Measurements from ENCODE around the gene MR1. TPM values are rescaled to one million over a fixed set of nuclear protein-coding genes. Genes with fewer than 3 reads are reported as not detected.
A peak's percentile ranks its signal among the peaks of the same experiment; 100 is the strongest.

MR1 gene
- total RNA-seq, 2 experiments from 2014 or later = 19.5 to 21.2 TPM

DNA sequence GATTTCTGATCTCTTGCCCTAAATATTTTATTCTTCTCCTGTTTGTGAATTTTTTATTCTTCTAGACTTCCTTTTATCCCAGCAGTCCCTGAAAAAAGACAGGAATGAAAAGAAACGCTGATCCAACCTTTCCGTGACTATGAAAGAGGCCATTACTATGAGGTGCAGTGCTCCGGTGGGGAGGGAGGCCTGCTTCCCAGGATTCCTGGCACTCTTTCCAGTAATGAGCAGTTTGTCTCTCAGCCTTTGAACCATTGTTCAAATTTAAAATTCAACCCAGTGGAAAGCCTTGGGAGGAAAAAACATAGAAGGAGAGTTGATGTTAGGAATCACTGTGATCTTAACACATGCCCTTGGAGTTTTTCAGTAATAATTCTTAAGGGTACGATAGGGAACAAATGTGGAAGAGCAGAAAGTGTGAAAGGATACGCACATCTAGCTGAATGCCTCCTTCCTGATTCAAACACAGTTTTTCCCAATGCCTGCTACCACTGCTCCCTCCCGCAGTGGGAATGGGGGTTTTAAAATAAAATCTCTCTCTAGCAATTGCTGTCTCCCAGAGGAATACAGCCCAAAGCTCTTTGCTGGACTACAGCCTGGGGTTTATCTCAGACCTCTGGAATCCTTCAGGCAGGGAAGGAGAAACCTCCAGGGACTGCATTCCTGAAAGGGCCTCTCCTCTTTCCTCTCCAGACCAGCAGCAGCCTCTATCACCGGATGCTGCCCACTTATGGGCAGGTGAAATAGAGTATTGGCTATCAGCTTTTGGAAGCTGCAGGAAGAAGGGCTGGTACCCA lies 60.8 kb downstream of the MR1 start:
- no peak overlapping the region for H3K27ac Mint-ChIP-seq
- DNase-seq = no peak
- intact Hi-C loops (cut with micrococcal nuclease) = loop anchor here (5.0 kb wide), 1 partner anchor 522 kb away; no protein-coding TSS in a partner anchor
- H3K4me1 Mint-ChIP-seq (ENCODE audit: low read depth) = peaks cover 52% of the 10 kb centered on the region
- ChIA-PET POLR2A (no interaction called here), CTCF (interaction anchor here (19.3 kb wide), 1 partner anchor 47 kb away, joined by 229 read pairs; no protein-coding TSS in a partner anchor)
- H3K36me3 Mint-ChIP-seq = peaks cover 39% of the 10 kb centered on the region
- H3K9me3 Mint-ChIP-seq = no peaks in the 10 kb centered on the region
- H3K4me3 Mint-ChIP-seq = no peak overlapping the region
- H3K27me3 Mint-ChIP-seq = no peaks in the 10 kb centered on the region

DNA sequence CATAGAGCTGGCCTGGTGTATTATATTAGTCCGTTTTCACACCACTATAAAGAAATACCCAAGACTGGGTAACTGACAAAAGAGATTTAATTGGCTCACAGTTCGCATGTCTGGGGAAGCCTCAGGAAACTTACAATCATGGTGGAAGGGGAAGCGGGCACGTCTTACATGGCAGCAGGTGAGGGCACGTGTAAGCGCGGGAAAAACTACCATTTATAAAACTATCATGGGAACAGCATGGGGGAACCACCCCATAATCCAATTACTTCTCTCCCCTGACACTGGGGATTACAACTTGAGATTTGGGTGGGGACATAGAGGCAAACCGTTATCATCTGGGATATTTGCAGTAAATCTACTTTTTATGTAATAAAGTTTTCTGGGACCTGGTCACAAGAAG lies 61.5 kb downstream of the MR1 start:
- Mint-ChIP-seq H3K27ac (no peak overlapping the region), H3K27me3 (no peaks in the 10 kb centered on the region), H3K9me3 (no peaks in the 10 kb centered on the region), H3K4me1 (ENCODE audit: low read depth) (peaks cover 58% of the 10 kb centered on the region), H3K36me3 (peaks cover 33% of the 10 kb centered on the region), H3K4me3 (no peak overlapping the region)
- ChIA-PET POLR2A (no interaction called here), CTCF (interaction anchor here (19.3 kb wide), 1 partner anchor 46 kb away, joined by 229 read pairs; no protein-coding TSS in a partner anchor)
- intact Hi-C loops (cut with micrococcal nuclease) = no loop called here
- DNase-seq = no peak

DNA sequence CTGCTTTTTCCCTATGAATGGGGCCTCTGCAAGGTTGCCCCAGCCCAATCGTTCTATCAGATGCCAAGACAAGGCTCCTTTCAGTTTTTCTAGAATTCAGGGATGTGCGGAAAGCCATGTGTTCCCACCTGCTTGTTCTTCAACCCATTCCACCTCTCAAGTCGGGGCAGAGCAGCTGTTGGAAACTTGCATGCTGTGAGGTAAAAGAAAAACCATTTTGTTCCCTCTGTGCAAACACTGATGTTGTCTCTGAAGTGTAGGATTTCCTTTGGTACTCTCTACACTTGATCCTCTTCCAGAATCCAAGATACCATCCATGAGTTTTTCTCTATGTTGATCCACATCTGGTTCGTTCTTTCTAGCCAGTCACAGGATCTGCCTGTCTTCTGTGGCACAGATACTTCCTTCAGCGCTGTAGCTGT lies 62.0 kb downstream of the MR1 start:
- Mint-ChIP-seq H3K4me3 (no peak overlapping the region), H3K27ac (no peak overlapping the region)
- intact Hi-C loops (cut with micrococcal nuclease) = no loop called here

DNA sequence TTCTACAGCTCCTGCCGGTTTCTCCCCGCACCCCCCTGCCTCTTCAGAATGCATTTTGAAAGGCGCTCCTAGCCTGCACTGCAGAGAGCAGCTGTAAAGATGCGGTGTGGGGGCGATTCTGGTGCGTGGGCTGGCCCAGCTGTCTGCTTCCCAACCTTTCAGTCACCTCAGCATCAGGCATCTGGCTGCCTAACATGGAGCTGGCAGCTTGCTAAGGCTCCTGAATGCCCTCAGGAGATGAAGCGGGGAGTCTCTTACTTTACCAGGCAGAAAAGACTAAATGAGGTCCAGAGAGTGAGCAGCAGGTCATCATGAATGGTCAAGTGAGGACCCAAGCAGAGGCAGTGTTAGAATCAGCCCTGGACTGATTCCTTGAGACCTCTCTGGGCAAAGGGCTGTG lies 63.5 kb downstream of the MR1 start:
- intact Hi-C loops (cut with micrococcal nuclease) = no loop called here
- Mint-ChIP-seq H3K27me3 (no peaks in the 10 kb centered on the region), H3K27ac (no peak overlapping the region)

More for the DNA sequence above, 62.0 kb downstream of the MR1 start:
- POLR2A ChIA-PET = interaction anchor here (1.7 kb wide), 1 partner anchor 9 kb away, joined by 5 read pairs; no protein-coding TSS in a partner anchor
- Mint-ChIP-seq H3K27me3 (no peaks in the 10 kb centered on the region), H3K4me1 (ENCODE audit: low read depth) (peaks cover 63% of the 10 kb centered on the region), H3K36me3 (peaks cover 29% of the 10 kb centered on the region), H3K9me3 (no peaks in the 10 kb centered on the region)
- CTCF ChIA-PET = interaction anchor here (19.3 kb wide), 1 partner anchor 46 kb away, joined by 229 read pairs; no protein-coding TSS in a partner anchor
- DNase-seq = no peak

DNA sequence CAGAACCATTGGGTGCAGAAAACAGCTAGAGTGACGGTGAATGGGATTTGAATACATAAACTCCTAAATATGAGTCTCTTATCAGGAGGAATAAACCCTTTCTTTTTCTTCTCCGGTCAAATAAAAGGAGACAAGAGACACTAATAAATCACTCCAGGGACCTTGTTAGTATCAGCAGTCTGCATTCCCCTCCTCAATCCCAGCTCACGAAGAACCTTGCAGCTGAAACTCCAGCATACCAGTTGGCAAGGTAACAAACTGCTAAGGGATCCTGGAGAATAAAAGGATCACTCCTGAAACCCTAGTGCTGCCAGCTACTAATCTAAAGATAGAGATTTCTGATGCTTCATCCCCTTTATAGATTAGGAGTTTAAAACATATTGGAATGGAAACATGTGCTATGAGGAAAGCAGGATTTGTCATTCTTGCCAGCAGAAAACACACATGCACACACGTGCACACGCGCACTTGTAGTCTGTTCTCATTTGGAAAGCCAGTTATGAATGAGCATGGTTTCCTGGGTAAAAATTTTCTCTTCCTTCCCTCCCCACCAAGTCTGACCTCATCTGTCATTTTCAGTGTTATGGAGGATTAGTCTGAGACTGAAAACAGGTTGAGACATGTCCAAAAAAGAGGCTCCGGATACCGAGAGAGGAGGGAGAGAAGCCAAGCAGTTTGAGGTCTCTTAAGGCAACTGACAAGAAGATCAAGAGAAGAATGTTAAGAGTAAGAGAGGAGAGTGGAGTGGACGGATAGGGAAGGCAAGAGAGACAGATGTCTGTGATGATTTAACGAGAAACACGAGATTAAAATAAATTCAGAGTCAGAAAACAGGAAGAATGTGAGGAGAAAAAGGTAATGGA lies 65.6 kb downstream of the MR1 start:
- peaks cover 71% of the 10 kb centered on the region for H3K4me1 Mint-ChIP-seq (ENCODE audit: low read depth)
- H3K4me3 Mint-ChIP-seq = peak overlapping the region; percentile 47
- no peaks in the 10 kb centered on the region for H3K9me3 Mint-ChIP-seq
- H3K36me3 Mint-ChIP-seq = peaks cover 5% of the 10 kb centered on the region
- H3K27me3 Mint-ChIP-seq = no peaks in the 10 kb centered on the region
- H3K27ac Mint-ChIP-seq = peak overlapping the region; percentile 84
- ChIA-PET CTCF (interaction anchor here (0.8 to 19.3 kb wide), 5 partner anchors 9 to 61 kb away, joined by 3 to 229 read pairs (median 5); no protein-coding TSS in a partner anchor), POLR2A (interaction anchor here (0.6 to 11.4 kb wide), 5 partner anchors 9 to 78 kb away, joined by 3 to 168 read pairs (median 4); partner anchors contain the start of genes IER5 and MR1)
- intact Hi-C loops (cut with micrococcal nuclease) = loop anchor here (1.0 to 2.0 kb wide), 5 partner anchors 9 to 85 kb away; no protein-coding TSS in a partner anchor
- peak; percentile 76 for DNase-seq

More for the DNA sequence above, 63.5 kb downstream of the MR1 start:
- Mint-ChIP-seq H3K36me3 (peaks cover 17% of the 10 kb centered on the region), H3K4me3 (no peak overlapping the region), H3K4me1 (ENCODE audit: low read depth) (peaks cover 65% of the 10 kb centered on the region), H3K9me3 (no peaks in the 10 kb centered on the region)
- no peak for DNase-seq
- CTCF ChIA-PET = interaction anchor here (1.1 to 19.3 kb wide), 3 partner anchors 12 to 44 kb away, joined by 4 to 229 read pairs (median 5); no protein-coding TSS in a partner anchor
- POLR2A ChIA-PET = interaction anchor here (0.9 to 11.4 kb wide), 4 partner anchors 7 to 75 kb away, joined by 3 to 168 read pairs (median 4); partner anchors contain the start of gene IER5

DNA sequence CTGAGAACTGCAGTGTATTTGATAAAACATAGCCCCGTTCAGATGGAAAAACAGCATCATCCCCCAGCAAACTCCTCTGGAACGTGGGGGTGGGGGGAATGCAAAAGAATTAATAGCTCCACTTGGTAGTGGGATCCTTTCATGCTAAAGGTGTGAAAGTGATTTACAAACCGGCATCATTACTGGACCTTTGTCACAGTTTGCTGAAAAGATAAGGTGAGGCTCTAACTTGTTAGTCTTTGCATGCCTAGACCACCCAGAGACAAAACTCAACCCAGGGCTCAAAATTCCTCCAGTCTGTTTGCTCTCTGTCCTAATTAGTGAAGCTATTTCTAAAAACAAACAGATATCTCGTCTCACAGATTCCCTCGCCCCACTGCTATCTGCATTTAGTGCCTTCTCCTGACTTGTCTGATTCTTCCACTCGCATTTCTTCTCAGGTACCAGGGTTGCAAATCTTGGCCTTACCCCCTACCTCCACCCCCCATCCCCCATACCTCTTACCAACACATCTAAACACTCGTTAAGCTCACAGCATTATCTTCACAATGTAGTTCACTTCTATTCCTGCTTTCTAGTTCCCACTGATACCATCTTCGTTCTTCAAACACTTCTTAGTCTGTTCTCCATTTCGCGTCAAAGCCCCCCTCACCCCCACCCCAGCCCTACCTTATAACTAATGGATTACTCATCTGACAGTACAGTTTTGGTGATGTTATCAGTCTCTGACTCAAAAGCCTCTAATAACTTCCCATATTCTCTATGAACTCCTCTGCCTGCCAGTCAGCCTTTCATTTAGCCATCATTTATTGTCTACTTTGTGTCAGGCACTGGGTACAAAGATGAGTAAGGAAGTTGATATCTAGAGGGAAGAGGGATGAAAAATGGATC lies 66.5 kb downstream of the MR1 start:
- POLR2A ChIA-PET = interaction anchor here (1.0 to 11.4 kb wide), 3 partner anchors 10 to 79 kb away, joined by 5 to 168 read pairs (median 23); partner anchors contain the start of gene IER5
- Mint-ChIP-seq H3K9me3 (no peaks in the 10 kb centered on the region), H3K4me1 (ENCODE audit: low read depth) (peaks cover 73% of the 10 kb centered on the region), H3K27me3 (no peaks in the 10 kb centered on the region), H3K36me3 (peaks cover under 1% of the 10 kb centered on the region), H3K27ac (peak overlapping the region; percentile 84), H3K4me3 (peak overlapping the region; percentile 47)
- DNase-seq = peak; percentile 53
- CTCF ChIA-PET = interaction anchor here (19.3 kb wide), 1 partner anchor 41 kb away, joined by 229 read pairs; no protein-coding TSS in a partner anchor
- intact Hi-C loops (cut with micrococcal nuclease) = no loop called here

DNA sequence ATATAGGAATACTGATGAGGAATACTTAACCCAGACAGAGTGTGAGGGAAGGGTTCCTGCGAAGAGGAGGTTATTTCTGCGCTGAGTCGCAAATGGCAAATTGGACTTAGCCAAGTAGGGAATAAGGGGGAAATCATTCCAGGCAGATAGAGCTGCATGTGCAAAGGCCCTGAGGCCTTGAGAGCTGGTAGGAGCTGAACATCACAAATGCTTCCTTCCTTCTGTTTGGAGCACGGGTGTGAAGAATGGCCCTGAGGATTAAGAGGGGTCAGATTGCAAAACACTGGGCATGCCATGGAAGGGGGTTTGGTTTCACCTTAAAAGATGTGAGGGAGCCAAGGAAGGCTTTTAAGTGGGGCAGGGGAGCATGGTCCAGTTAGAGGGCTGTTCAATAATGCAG lies 67.2 kb downstream of the MR1 start:
- Mint-ChIP-seq H3K9me3 (no peaks in the 10 kb centered on the region), H3K36me3 (no peaks in the 10 kb centered on the region), H3K27me3 (peaks cover 2% of the 10 kb centered on the region), H3K27ac (peak overlapping the region; percentile 84), H3K4me3 (peak overlapping the region; percentile 34), H3K4me1 (ENCODE audit: low read depth) (peaks cover 75% of the 10 kb centered on the region)
- CTCF ChIA-PET = interaction anchor here (19.3 kb wide), 1 partner anchor 40 kb away, joined by 229 read pairs; no protein-coding TSS in a partner anchor
- intact Hi-C loops (cut with micrococcal nuclease) = no loop called here
- POLR2A ChIA-PET = interaction anchor here (1.0 to 11.4 kb wide), 2 partner anchors 11 to 79 kb away, joined by 5 to 168 read pairs; partner anchors contain the start of gene IER5
- DNase-seq = no peak

DNA sequence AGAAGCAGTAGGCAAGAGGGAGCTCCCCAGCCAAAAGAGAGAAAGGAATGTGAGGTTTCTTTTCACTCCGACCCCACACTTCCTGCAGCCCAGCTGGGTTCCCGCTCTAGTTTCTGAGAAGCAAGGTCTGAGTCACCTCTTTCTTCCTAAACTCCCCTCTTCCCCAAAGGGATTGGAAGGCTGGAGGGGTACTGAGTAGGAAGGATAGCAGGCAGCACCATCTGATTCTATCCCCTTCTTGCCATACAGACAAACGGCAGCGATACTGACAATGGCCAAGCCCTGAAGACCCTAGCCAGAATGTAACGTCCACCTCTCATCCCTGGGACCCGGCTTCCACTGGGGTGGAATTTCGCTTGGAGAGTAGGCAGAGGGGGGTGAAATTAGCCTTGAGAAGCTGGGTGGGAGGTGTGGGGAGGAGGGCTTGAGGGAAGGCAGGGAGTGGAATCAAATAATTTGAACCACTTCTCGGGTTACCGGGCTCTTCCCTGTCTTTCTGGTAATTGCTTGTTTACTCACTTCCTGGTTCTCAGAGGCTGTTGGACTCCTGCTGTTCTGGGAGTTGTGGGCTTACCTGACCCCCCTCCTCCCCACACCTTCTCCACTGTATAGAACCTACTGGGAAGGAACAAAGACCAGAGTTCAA lies 67.9 kb downstream of the MR1 start:
- intact Hi-C loops (cut with micrococcal nuclease) = no loop called here
- POLR2A ChIA-PET = interaction anchor here (11.4 kb wide), 1 partner anchor 11 kb away, joined by 168 read pairs; the partner anchor contains the start of gene IER5

DNA sequence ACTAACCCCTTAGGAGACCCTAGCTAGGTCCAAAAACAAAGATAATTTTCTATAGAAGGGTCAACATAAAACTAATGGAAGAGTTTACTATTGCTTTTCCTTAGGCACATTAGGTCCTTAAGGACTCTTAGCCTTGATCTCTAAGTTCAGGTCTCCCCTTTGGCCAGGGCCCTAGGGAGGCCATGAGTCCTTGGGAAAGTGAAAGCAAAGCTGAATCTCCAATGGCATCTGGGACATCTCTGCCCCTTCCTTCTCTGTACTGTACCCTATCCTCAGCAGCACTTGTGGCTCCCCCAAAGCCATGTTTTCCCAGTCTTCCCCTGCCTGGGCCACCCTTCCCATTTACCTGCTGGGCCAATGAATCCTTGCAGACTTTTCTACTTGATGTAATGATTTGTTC lies 69.1 kb downstream of the MR1 start:
- peaks cover 14% of the 10 kb centered on the region for H3K27me3 Mint-ChIP-seq
- no peaks in the 10 kb centered on the region for H3K36me3 Mint-ChIP-seq
- ChIA-PET CTCF (interaction anchor here (1.2 to 19.3 kb wide), 4 partner anchors 11 to 70 kb away, joined by 3 to 229 read pairs (median 14); no protein-coding TSS in a partner anchor), POLR2A (interaction anchor here (11.4 kb wide), 1 partner anchor 13 kb away, joined by 168 read pairs; the partner anchor contains the start of gene IER5)
- no peak overlapping the region for H3K4me3 Mint-ChIP-seq
- peaks cover 71% of the 10 kb centered on the region for H3K4me1 Mint-ChIP-seq (ENCODE audit: low read depth)
- DNase-seq = no peak
- no peak overlapping the region for H3K27ac Mint-ChIP-seq
- no peaks in the 10 kb centered on the region for H3K9me3 Mint-ChIP-seq
- intact Hi-C loops (cut with micrococcal nuclease) = no loop called here

More for the DNA sequence above, 67.9 kb downstream of the MR1 start:
- no peak for DNase-seq
- Mint-ChIP-seq H3K36me3 (no peaks in the 10 kb centered on the region), H3K27ac (no peak overlapping the region), H3K9me3 (no peaks in the 10 kb centered on the region), H3K4me3 (no peak overlapping the region), H3K27me3 (peaks cover 8% of the 10 kb centered on the region), H3K4me1 (ENCODE audit: low read depth) (peaks cover 79% of the 10 kb centered on the region)
- CTCF ChIA-PET = interaction anchor here (19.3 kb wide), 1 partner anchor 40 kb away, joined by 229 read pairs; no protein-coding TSS in a partner anchor

DNA sequence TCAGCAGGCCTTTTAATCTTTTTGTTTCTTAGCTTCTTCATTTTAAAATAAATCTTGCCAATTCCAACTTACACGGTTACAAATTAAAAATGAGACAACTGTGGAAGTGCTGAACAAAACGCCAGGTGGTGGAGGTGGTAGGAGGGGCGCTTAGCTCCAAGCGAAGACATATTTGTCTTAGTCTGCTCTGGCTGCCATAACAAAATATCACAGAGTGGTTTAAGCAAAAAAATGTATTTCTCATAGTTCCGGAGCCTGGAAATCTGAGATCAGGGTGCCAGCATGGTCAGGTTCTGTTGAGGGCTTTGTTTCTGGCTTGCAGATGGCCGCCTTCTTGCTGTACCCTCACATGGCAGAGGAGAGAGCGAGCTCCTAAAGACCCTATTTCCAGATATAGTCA lies 69.6 kb downstream of the MR1 start:
- intact Hi-C loops (cut with micrococcal nuclease) = no loop called here
- Mint-ChIP-seq H3K27ac (no peak overlapping the region), H3K9me3 (no peaks in the 10 kb centered on the region), H3K27me3 (peaks cover 14% of the 10 kb centered on the region), H3K36me3 (no peaks in the 10 kb centered on the region), H3K4me1 (ENCODE audit: low read depth) (peaks cover 67% of the 10 kb centered on the region), H3K4me3 (no peak overlapping the region)
- no peak for DNase-seq
- CTCF ChIA-PET = interaction anchor here (1.2 to 19.3 kb wide), 4 partner anchors 12 to 70 kb away, joined by 3 to 229 read pairs (median 14); no protein-coding TSS in a partner anchor
- POLR2A ChIA-PET = interaction anchor here (0.9 to 11.4 kb wide), 2 partner anchors 13 to 38 kb away, joined by 5 to 168 read pairs; partner anchors contain the start of gene IER5
